HCT116 (cell line): ENCODE measurements around the gene EML4. TPM values are rescaled to one million over a fixed set of nuclear protein-coding genes. Genes with fewer than 3 reads are reported as not detected.

ENCODE experiments used
- ATAC-seq: fragments of 200-7000 bp; cut with Tn5 transposase; 2 replicates; pipeline ENCODE4 v1.9.1; 2020; ENCODE audit warnings: mild to moderate bottlenecking, moderate library complexity
- BruUV-seq: library from RNA; stranded (reverse); fragments of 400-500 nt; replicated peaks from 2 replicates; lab custom pipeline; 2021; lab: Mats Ljungman, UMichigan
- CTCF ChIA-PET: fragments of 300-600 bp; sonication (Branson Sonifier 250); formaldehyde crosslinking; loops from one replicate; lab custom pipeline; 2021; ENCODE audit warnings: antibody characterized with exemption; lab: Charles Lee
- POLR2A ChIA-PET: fragments of 300-600, 350-600 bp; sonication (Branson Sonifier 250); formaldehyde crosslinking; loops from one replicate; lab custom pipeline; 2021; ENCODE audit warnings: antibody characterized with exemption; lab: Charles Lee
- RAD21 ChIA-PET, 2 experiments: fragments of 300-600 bp; sonication (Branson Sonifier 250); formaldehyde crosslinking; loops; one replicate each; lab custom pipeline; 2023; ENCODE audit warnings: low total read pairs in 2 of 2; ENCODE audit not compliant: uncharacterized antibody in 2 of 2, unreplicated experiment in 2 of 2, low non-redundant PET in 1 of 2; lab: Charles Lee
- DNase-seq: peaks from one replicate; pipeline ENCODE4 v3.0.0-alpha.2; 2010; ENCODE audit warnings: low read depth, low spot score
- H2AFZ ChIP-seq: fragments of 200-600 bp; shearing (Covaris generic), sonication (generic); 2 replicates; pipeline ENCODE4 v1.6.1; 2017; ENCODE audit warnings: low read depth, mixed run types, mixed read lengths, antibody characterized with exemption, low read length; ENCODE audit not compliant: poor library complexity, severe bottlenecking
- H3K27ac ChIP-seq: 2 replicates; pipeline ENCODE4 v1.5.1; 2012; ENCODE audit warnings: low read depth, low read length
- H3K27me3 ChIP-seq: fragments of 200-600 bp; sonication (generic); 2 replicates; pipeline ENCODE4 v1.6.1; 2016; ENCODE audit warnings: mixed run types, low read length, mixed read lengths; ENCODE audit not compliant: insufficient read depth
- H3K36me3 ChIP-seq, 2 experiments: fragments of 200-500 bp in 1 of 2; fragments of 200-600 bp in 1 of 2; sonication (Bioruptor generic) in 1 of 2; sonication (generic) in 1 of 2; 2 replicates each; pipeline versions ENCODE4 v1.5.1 to v1.6.1; 2014 to 2016; ENCODE audit warnings: low read length in 2 of 2, inconsistent platforms in 1 of 2, mixed read lengths in 1 of 2, mixed run types in 1 of 2; ENCODE audit not compliant: insufficient read depth in 2 of 2, control insufficient read depth in 1 of 2
- H3K4me1 ChIP-seq, 2 experiments: fragments of 200-600 bp in 1 of 2; sonication (generic) in 1 of 2; 2 replicates each; pipeline versions ENCODE4 v1.5.1 to v1.6.1; 2012 to 2017; ENCODE audit warnings: low read length in 2 of 2, inconsistent platforms in 1 of 2, mild to moderate bottlenecking in 1 of 2, mixed read lengths in 1 of 2, mixed run types in 1 of 2, moderate library complexity in 1 of 2; ENCODE audit not compliant: insufficient read depth in 2 of 2, control insufficient read depth in 1 of 2
- H3K4me2 ChIP-seq: fragments of 200-600 bp; sonication (generic); 2 replicates; pipeline ENCODE4 v1.6.1; 2017; ENCODE audit warnings: mixed run types, low read length, mixed read lengths
- H3K4me3 ChIP-seq, 2 experiments: fragments of 200-600 bp in 1 of 2; sonication (generic) in 1 of 2; replicated peaks in 1 of 2; 2 replicates each; pipeline ENCODE4 v1.5.1; 2011 to 2016; ENCODE audit warnings: low read length in 2 of 2, control low read depth in 1 of 2, low read depth in 1 of 2, mild to moderate bottlenecking in 1 of 2, mixed read lengths in 1 of 2, mixed run types in 1 of 2
- H3K79me2 ChIP-seq: fragments of 200-600 bp; sonication (generic); 2 replicates; pipeline ENCODE4 v1.6.1; 2017; ENCODE audit warnings: mild to moderate bottlenecking, mixed run types, low read length, moderate library complexity, mixed read lengths; ENCODE audit not compliant: insufficient read depth
- H3K9ac ChIP-seq: fragments of 200-600 bp; sonication (generic); 2 replicates; pipeline ENCODE4 v1.6.1; 2016; ENCODE audit warnings: low read length, mixed read lengths
- H3K9me2 ChIP-seq: fragments of 200-600 bp; sonication (generic), shearing (Covaris generic); 2 replicates; pipeline ENCODE4 v1.6.1; 2017; ENCODE audit warnings: mixed run types, mild to moderate bottlenecking, moderate library complexity; ENCODE audit not compliant: insufficient read depth
- H3K9me3 ChIP-seq, 2 experiments: fragments of 200-500 bp in 1 of 2; fragments of 200-600 bp in 1 of 2; sonication (Bioruptor generic) in 1 of 2; sonication (generic) in 1 of 2; 2 replicates each; pipeline ENCODE4 v1.6.1; 2014 to 2017; ENCODE audit warnings: low read length in 2 of 2, mixed read lengths in 2 of 2, inconsistent platforms in 1 of 2, low read depth in 1 of 2, mild to moderate bottlenecking in 1 of 2, mixed run types in 1 of 2, moderate library complexity in 1 of 2; ENCODE audit not compliant: control insufficient read depth in 1 of 2, insufficient read depth in 1 of 2
- H4K20me1 ChIP-seq: fragments of 200-600 bp; sonication (generic), shearing (Covaris generic); 2 replicates; pipeline ENCODE4 v1.6.1; 2017; ENCODE audit warnings: mixed run types, mild to moderate bottlenecking, moderate library complexity; ENCODE audit not compliant: insufficient read depth
- ATF3 ChIP-seq: IDR thresholded peaks from 2 replicates; pipeline ENCODE4 v1.6.1; 2012
- CBX3 ChIP-seq: IDR thresholded peaks from 2 replicates; pipeline ENCODE4 v1.6.1; 2012; ENCODE audit warnings: low read depth
- CTCF ChIP-seq, 3 experiments: fragments of 200-600 bp in 1 of 3; sonication (generic) in 1 of 3; IDR thresholded peaks in 2 of 3; conservative IDR thresholded peaks in 1 of 3; 2 replicates each; pipeline ENCODE4 v1.5.1; 2012 to 2017; ENCODE audit warnings: low read depth in 2 of 3, low read length in 2 of 3, antibody characterized with exemption in 1 of 3, borderline replicate concordance in 1 of 3, control low read depth in 1 of 3, mild to moderate bottlenecking in 1 of 3, mixed read lengths in 1 of 3, mixed run types in 1 of 3, moderate library complexity in 1 of 3; ENCODE audit not compliant: insufficient read depth in 1 of 3
- EGR1 ChIP-seq: IDR thresholded peaks from 2 replicates; pipeline ENCODE4 v1.6.1; 2012; ENCODE audit warnings: low read depth
- ELF1 ChIP-seq: IDR thresholded peaks from 2 replicates; pipeline ENCODE4 v1.6.1; 2012; ENCODE audit warnings: low read depth, borderline replicate concordance
- EZH2 ChIP-seq: fragments of 200-600 bp; sonication (generic); IDR thresholded peaks from 2 replicates; pipeline ENCODE4 v1.6.1; 2017; ENCODE audit warnings: antibody characterized with exemption, mixed run types
- EZH2phosphoT487 ChIP-seq: fragments of 200-600 bp; IDR thresholded peaks from 2 replicates; pipeline ENCODE4 v1.6.1; 2018; ENCODE audit warnings: antibody characterized with exemption, borderline replicate concordance
- FOSL1 ChIP-seq: IDR thresholded peaks from 2 replicates; pipeline ENCODE4 v1.6.1; 2012; ENCODE audit warnings: low read depth
- JUND ChIP-seq: IDR thresholded peaks from 2 replicates; pipeline ENCODE4 v1.6.1; 2012
- MAX ChIP-seq: IDR thresholded peaks from 2 replicates; pipeline ENCODE4 v1.6.1; 2012
- POLR2A ChIP-seq: IDR thresholded peaks from 2 replicates; pipeline ENCODE4 v1.7.0; 2011; ENCODE audit warnings: borderline replicate concordance; ENCODE audit not compliant: insufficient read depth, insufficient read length; ENCODE audit errors: extremely low read depth
- POLR2AphosphoS5 ChIP-seq: IDR thresholded peaks from 2 replicates; pipeline ENCODE4 v1.6.1; 2011; ENCODE audit warnings: mild to moderate bottlenecking, low read depth, low read length, moderate library complexity
- REST ChIP-seq: IDR thresholded peaks from 2 replicates; pipeline ENCODE4 v1.6.1; 2012; ENCODE audit warnings: low read depth
- SIN3A ChIP-seq: IDR thresholded peaks from 2 replicates; pipeline ENCODE4 v1.6.1; 2012; ENCODE audit warnings: low read depth
- SP1 ChIP-seq: IDR thresholded peaks from 2 replicates; pipeline ENCODE4 v1.6.1; 2012; ENCODE audit warnings: low read depth
- YY1 ChIP-seq: IDR thresholded peaks from 2 replicates; pipeline ENCODE4 v1.6.1; 2011; ENCODE audit warnings: low read length, low read depth, moderate library complexity, mild to moderate bottlenecking; ENCODE audit not compliant: insufficient replicate concordance; ENCODE audit errors: extremely low read depth
- ZBTB33 ChIP-seq: IDR thresholded peaks from 2 replicates; pipeline ENCODE4 v1.6.1; 2011; ENCODE audit warnings: mild to moderate bottlenecking, low read length, moderate library complexity; ENCODE audit not compliant: insufficient replicate concordance; ENCODE audit errors: extremely low read depth
- ZFX ChIP-seq: fragments of 450-650 bp; IDR thresholded peaks from 2 replicates; pipeline ENCODE4 v1.6.1; 2017
- intact Hi-C: fragments of 100-400 bp; cut with micrococcal nuclease; formaldehyde crosslinking; loops from 2 replicates; pipeline ENCODE4 v1.10.0; 2022
- total RNA-seq: library from RNA; stranded (reverse); gene quantifications from one replicate; pipeline ENCODE4 v1.2.1, GENCODE V29; 2021; ENCODE audit not compliant: unreplicated experiment

Gene EML4
- total RNA-seq, 1 experiment from 2014 or later: 53.5 TPM

GRCh38 chr2:42348113-42348805 lies 179.1 kb downstream of the EML4 start:
- ChIA-PET POLR2A (no interaction called here), CTCF (no interaction called here), RAD21 (no interaction called here)
- DNase-seq (no peak), ATAC-seq (no peak)
- H3K4me1 ChIP-seq: peaks cover 0 to 3% of the 10 kb centered on the region in 2 experiments; a peak in 2 of 4 replicates
- no peak overlapping the region for H3K27ac ChIP-seq
- TF ChIP-seq ZFX (no peak), REST (no peak), EGR1 (no peak), FOSL1 (no peak), MAX (no peak), POLR2A (no peak), YY1 (no peak), POLR2AphosphoS5 (no peak), CTCF (IDR thresholded peaks at IDR 0.05 in 2 of 3, conservative IDR thresholded peaks at IDR 0.05 in 1 of 3; ENCODE audit: borderline replicate concordance in 1 of 3, insufficient read depth in 1 of 3, low read depth in 2 of 3, low read length in 2 of 3) (no peak), CBX3 (no peak), ELF1 (no peak), SP1 (no peak), ZBTB33 (no peak), EZH2 (no peak), JUND (no peak), EZH2phosphoT487 (no peak), SIN3A (no peak), ATF3 (no peak)
- no peak overlapping the region for H3K4me3 ChIP-seq
- no peaks in the 10 kb centered on the region for H3K9me3 ChIP-seq
- BruUV-seq: no TSS peak
- peaks cover 72% of the 10 kb centered on the region for H3K79me2 ChIP-seq
- no peak overlapping the region for H2AFZ ChIP-seq
- no peaks in the 10 kb centered on the region for H3K36me3 ChIP-seq
- no peak overlapping the region for H3K4me2 ChIP-seq
- intact Hi-C loops: no loop called here
- no peak overlapping the region for H3K9ac ChIP-seq
- no peaks in the 10 kb centered on the region for H3K9me2 ChIP-seq
- no peaks in the 10 kb centered on the region for H4K20me1 ChIP-seq
- no peaks in the 10 kb centered on the region for H3K27me3 ChIP-seq
